B cell (primary cell): ENCODE results near the gene LANCL2. TPM values are rescaled to one million over a fixed set of nuclear protein-coding genes. Genes with fewer than 3 reads are reported as not detected.

Experiments
- ATAC-seq: fragments of 200-7000 bp; cut with Tn5 transposase; one replicate; pipeline ENCODE4 v1.10.0; 2021; ENCODE audit warnings: low read depth, mild to moderate bottlenecking, moderate number of reproducible peaks, moderate library complexity
- CTCF ChIA-PET: fragments of 350-600 bp; sonication (Branson Sonifier 250); formaldehyde crosslinking; loops from one replicate; lab custom pipeline; 2021; ENCODE audit warnings: antibody characterized with exemption, inconsistent platforms; lab: Charles Lee
- POLR2A ChIA-PET: fragments of 350-600 bp; sonication (Branson Sonifier 250); formaldehyde crosslinking; loops from one replicate; lab custom pipeline; 2021; ENCODE audit warnings: antibody characterized with exemption; lab: Charles Lee
- DNase-seq: peaks from one replicate; pipeline ENCODE4 v3.0.0; 2013
- H2AFZ ChIP-seq: 2 replicates; pipeline ENCODE4 v1.6.1; 2012; ENCODE audit warnings: mild to moderate bottlenecking, low read depth, low read length; ENCODE audit not compliant: insufficient read depth, poor library complexity, severe bottlenecking
- H3K27ac ChIP-seq, 2 donors: 1 replicate in 1 of 2; 2 replicates in 1 of 2; pipeline ENCODE4 v1.5.1; 2012 to 2013; ENCODE audit warnings: low read length in 2 of 2, mild to moderate bottlenecking in 2 of 2, moderate library complexity in 1 of 2
- H3K27me3 ChIP-seq, 4 experiments: fragments of 200-600 bp in 1 of 4; sonication (generic) in 1 of 4; replicated peaks in 1 of 4; 1 replicate in 2 of 4; 2 replicates in 2 of 4; pipeline versions ENCODE4 v1.6.1 to v1.7.0; 2013 to 2016; ENCODE audit warnings: low read length in 3 of 4, mild to moderate bottlenecking in 2 of 4, mixed read lengths in 1 of 4, moderate library complexity in 1 of 4; ENCODE audit not compliant: insufficient read depth in 4 of 4, control insufficient read depth in 3 of 4; ENCODE audit errors: control extremely low read depth in 1 of 4
- H3K36me3 ChIP-seq, 2 experiments: replicated peaks in 1 of 2; 1 replicate in 1 of 2; 2 replicates in 1 of 2; pipeline versions ENCODE4 v1.6.1 to v1.7.1; 2013; ENCODE audit warnings: low read length in 1 of 2; ENCODE audit not compliant: insufficient read depth in 2 of 2, control insufficient read depth in 1 of 2; ENCODE audit errors: control extremely low read depth in 1 of 2, extremely low read depth in 1 of 2
- H3K4me1 ChIP-seq, 2 donors: fragments of 200-600 bp in 1 of 2; sonication (generic) in 1 of 2; 1 replicate in 1 of 2; 2 replicates in 1 of 2; pipeline versions ENCODE4 v1.5.1 to v1.6.1; 2013 to 2017; ENCODE audit warnings: low read length in 2 of 2; ENCODE audit not compliant: control insufficient read depth in 2 of 2, insufficient read depth in 2 of 2
- H3K4me2 ChIP-seq: replicated peaks from 2 replicates; pipeline ENCODE3; 2012; ENCODE audit warnings: mild to moderate bottlenecking, low read depth, low read length; ENCODE audit not compliant: poor library complexity, severe bottlenecking
- H3K4me3 ChIP-seq, 5 experiments: fragments of 200-600 bp in 1 of 5; sonication (generic) in 1 of 5; 1 replicate in 3 of 5; 2 replicates in 2 of 5; pipeline versions ENCODE4 v1.5.1 to v1.7.0; 2011 to 2016; ENCODE audit warnings: low read length in 4 of 5, mild to moderate bottlenecking in 4 of 5, low read depth in 2 of 5, control low read depth in 1 of 5, moderate library complexity in 1 of 5; ENCODE audit not compliant: insufficient read depth in 1 of 5; ENCODE audit errors: control extremely low read depth in 1 of 5, extremely low read depth in 1 of 5
- H3K79me2 ChIP-seq: fragments of 200-600 bp; sonication (generic); one replicate; pipeline ENCODE4 v1.6.0; 2016; ENCODE audit warnings: low read length; ENCODE audit not compliant: control insufficient read depth, insufficient read depth
- H3K9ac ChIP-seq: fragments of 200-600 bp; sonication (generic); 2 replicates; pipeline ENCODE4 v1.6.1; 2017; ENCODE audit warnings: mild to moderate bottlenecking, low read length, moderate library complexity
- H3K9me3 ChIP-seq, 3 donors: one replicate each; pipeline versions ENCODE4 v1.6.1 to v1.7.1; 2013; ENCODE audit warnings: low read length in 2 of 3; ENCODE audit not compliant: control insufficient read depth in 2 of 3, insufficient read depth in 1 of 3; ENCODE audit errors: control extremely low read depth in 1 of 3
- H4K20me1 ChIP-seq: 2 replicates; pipeline ENCODE4 v1.6.0; 2012; ENCODE audit warnings: mild to moderate bottlenecking, low read length; ENCODE audit not compliant: insufficient read depth, control insufficient read depth, poor library complexity, severe bottlenecking
- H3K27ac Mint-ChIP-seq: one replicate; pipeline ENCODE4 v1.8.0; 2021; ENCODE audit warnings: mixed read lengths
- H3K27me3 Mint-ChIP-seq: one replicate; pipeline ENCODE4 v1.8.0; 2021; ENCODE audit warnings: mixed read lengths
- H3K4me1 Mint-ChIP-seq: one replicate; pipeline ENCODE4 v1.8.0; 2021; ENCODE audit warnings: mixed read lengths
- H3K4me3 Mint-ChIP-seq: one replicate; pipeline ENCODE4 v1.8.0; 2021; ENCODE audit warnings: mixed read lengths
- H3K9me3 Mint-ChIP-seq: one replicate; pipeline ENCODE4 v1.8.0; 2022; ENCODE audit warnings: mixed read lengths; ENCODE audit not compliant: insufficient read depth
- EZH2 ChIP-seq: IDR thresholded peaks from 2 replicates; pipeline ENCODE4 v1.6.1; 2012; ENCODE audit warnings: borderline replicate concordance, low read depth, mild to moderate bottlenecking, moderate library complexity, low read length; ENCODE audit not compliant: insufficient read depth, poor library complexity, severe bottlenecking
- WGBS: methylation state at CpG from one replicate; pipeline ENCODE4 v1.1.5; 2013; ENCODE audit warnings: missing lambda C conversion rate; ENCODE audit not compliant: insufficient coverage; 5-methylcytosine and 5-hydroxymethylcytosine counted together
- intact Hi-C: fragments of 100-400 bp; cut with micrococcal nuclease; formaldehyde crosslinking; loops from one replicate; pipeline ENCODE4 v1.10.0; 2022
- polyA plus RNA-seq: library from polyadenylated mRNA; depleted of rRNA; stranded (reverse); fragments of >200 nt; gene quantifications from 2 replicates; pipeline ENCODE4 v1.2.3, GENCODE V29; 2012
- total RNA-seq, 2 donors: library from RNA; stranded (reverse); fragments of 120-200 nt in 1 of 2; gene quantifications; 1 replicate in 1 of 2; 2 replicates in 1 of 2; pipeline versions ENCODE4 v1.2.3 to v1.2.4, GENCODE V29; 2013 to 2022
- TF ChIP-seq, protein P1 (sequence below): fragments of 200-600 bp; IDR thresholded peaks from one replicate; pipeline ENCODE4 v1.8.0; 2022; ENCODE audit warnings: antibody characterized with exemption, mild to moderate bottlenecking

The LANCL2 gene
- total and polyA plus RNA-seq, 2 donors (not counting 1 experiment from before 2014, with no cell fraction given) = 3.5 to 8.1 TPM

DNA sequence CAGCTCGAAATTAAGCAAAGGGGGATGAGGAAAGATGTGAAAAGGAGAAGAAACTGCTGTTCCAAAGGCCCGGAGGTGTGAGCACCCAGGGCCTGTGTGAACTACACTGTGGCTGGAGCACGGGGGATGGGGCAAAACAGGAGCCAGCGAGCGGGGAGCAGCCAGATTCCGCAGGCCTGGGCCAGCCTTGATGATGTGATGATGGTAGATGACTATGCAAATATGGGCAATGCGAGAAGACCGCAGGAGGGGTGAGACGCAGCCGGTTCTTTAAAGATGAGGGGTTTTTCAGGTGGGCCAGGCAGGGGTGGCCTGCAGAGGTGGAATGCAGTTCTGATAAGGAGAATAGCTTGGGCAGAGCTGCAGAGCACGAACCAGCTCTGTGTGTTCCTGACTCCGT is 61.5 kb downstream of the LANCL2 start:
- ATAC-seq = no peak
- Mint-ChIP-seq H3K4me3 (no peak overlapping the region), H3K4me1 (no peaks in the 10 kb centered on the region), H3K9me3 (no peaks in the 10 kb centered on the region), H3K27me3 (no peaks in the 10 kb centered on the region), H3K27ac (no peak overlapping the region)
- intact Hi-C loops = no loop called here
- DNase-seq = no peak
- Histone ChIP-seq H3K36me3 (peaks cover 4 to 26% of the 10 kb centered on the region in 2 experiments), H3K9ac (no peak overlapping the region), H3K4me1 (no peaks in the 10 kb centered on the region), H3K4me3 (no peak overlapping the region), H3K27me3 (no peaks in the 10 kb centered on the region), H2AFZ (no peak overlapping the region), H3K4me2 (no peak overlapping the region), H3K9me3 (no peaks in the 10 kb centered on the region), H3K27ac (no peak overlapping the region), H3K79me2 (no peaks in the 10 kb centered on the region), H4K20me1 (no peaks in the 10 kb centered on the region)
- 90% methylated on average over 12 of the region's 12 CpGs for WGBS
- TF ChIP-seq, protein P1, sequence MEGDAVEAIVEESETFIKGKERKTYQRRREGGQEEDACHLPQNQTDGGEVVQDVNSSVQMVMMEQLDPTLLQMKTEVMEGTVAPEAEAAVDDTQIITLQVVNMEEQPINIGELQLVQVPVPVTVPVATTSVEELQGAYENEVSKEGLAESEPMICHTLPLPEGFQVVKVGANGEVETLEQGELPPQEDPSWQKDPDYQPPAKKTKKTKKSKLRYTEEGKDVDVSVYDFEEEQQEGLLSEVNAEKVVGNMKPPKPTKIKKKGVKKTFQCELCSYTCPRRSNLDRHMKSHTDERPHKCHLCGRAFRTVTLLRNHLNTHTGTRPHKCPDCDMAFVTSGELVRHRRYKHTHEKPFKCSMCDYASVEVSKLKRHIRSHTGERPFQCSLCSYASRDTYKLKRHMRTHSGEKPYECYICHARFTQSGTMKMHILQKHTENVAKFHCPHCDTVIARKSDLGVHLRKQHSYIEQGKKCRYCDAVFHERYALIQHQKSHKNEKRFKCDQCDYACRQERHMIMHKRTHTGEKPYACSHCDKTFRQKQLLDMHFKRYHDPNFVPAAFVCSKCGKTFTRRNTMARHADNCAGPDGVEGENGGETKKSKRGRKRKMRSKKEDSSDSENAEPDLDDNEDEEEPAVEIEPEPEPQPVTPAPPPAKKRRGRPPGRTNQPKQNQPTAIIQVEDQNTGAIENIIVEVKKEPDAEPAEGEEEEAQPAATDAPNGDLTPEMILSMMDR = no peak
- no peak for TF ChIP-seq EZH2
- ChIA-PET POLR2A (no interaction called here), CTCF (interaction anchor here (0.8 to 1.4 kb wide), 3 partner anchors 8 to 170 kb away, joined by 3 to 5 read pairs (median 3); no protein-coding TSS in a partner anchor)

DNA sequence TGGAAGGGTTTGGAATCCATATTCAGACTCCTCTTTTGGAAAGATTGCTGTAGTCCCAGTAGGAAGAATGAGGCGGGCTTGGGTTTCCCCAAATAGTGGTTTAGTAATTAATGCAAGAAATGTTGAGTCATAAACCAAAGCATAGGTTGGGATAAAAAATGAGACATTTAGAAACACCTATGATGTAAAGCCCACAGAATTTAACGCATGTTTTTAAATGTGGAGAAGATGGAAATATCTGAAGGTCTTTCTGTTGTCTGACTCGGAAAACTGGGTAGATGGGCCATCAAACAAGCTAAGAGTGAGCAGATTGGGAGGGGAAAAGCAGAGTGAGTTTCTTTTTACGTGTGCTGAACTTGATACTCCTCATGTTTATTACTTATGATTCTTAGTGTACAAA is 62.2 kb downstream of the LANCL2 start:
- Histone ChIP-seq H3K9me3 (no peaks in the 10 kb centered on the region), H3K36me3 (peaks cover 4 to 26% of the 10 kb centered on the region in 2 experiments), H3K79me2 (no peaks in the 10 kb centered on the region), H4K20me1 (no peaks in the 10 kb centered on the region), H3K4me2 (no peak overlapping the region), H2AFZ (no peak overlapping the region), H3K4me1 (no peaks in the 10 kb centered on the region), H3K27me3 (no peaks in the 10 kb centered on the region), H3K9ac (no peak overlapping the region), H3K4me3 (no peak overlapping the region), H3K27ac (no peak overlapping the region)
- Mint-ChIP-seq H3K4me1 (no peaks in the 10 kb centered on the region), H3K4me3 (no peak overlapping the region), H3K27ac (no peak overlapping the region), H3K27me3 (no peaks in the 10 kb centered on the region), H3K9me3 (no peaks in the 10 kb centered on the region)
- no peak for ATAC-seq
- ChIA-PET POLR2A (no interaction called here), CTCF (interaction anchor here (0.8 to 1.4 kb wide), 3 partner anchors 9 to 169 kb away, joined by 3 to 5 read pairs (median 3); no protein-coding TSS in a partner anchor)
- no peak for DNase-seq
- TF ChIP-seq EZH2 = no peak
- TF ChIP-seq, protein P1 = no peak
- WGBS = 37% methylated on average over 3 of the region's 4 CpGs
- intact Hi-C loops = no loop called here
